Skeletal muscle cell (primary cell): ENCODE measurements around the gene NEDD9.

Source experiments
- DNase-seq: peaks from one replicate; pipeline ENCODE4 v3.0.0-alpha.2; 2010; ENCODE audit warnings: low read depth
- H3K4me3 ChIP-seq: 2 replicates; pipeline ENCODE4 v1.5.1; 2011; ENCODE audit warnings: low read depth, mild to moderate bottlenecking, control low read depth, low read length, moderate library complexity

NEDD9 gene

GRCh38 chr6:11161031-11161956 is 71.2 kb downstream of the NEDD9 start:
- H3K4me3 ChIP-seq: no peak overlapping the region
- no peak for DNase-seq

- no peak overlapping the region for H3K4me3 ChIP-seq
- no peak for DNase-seq
Observed at GRCh38 chr6:11160199-11160598, 72.3 kb downstream of the NEDD9 start.

GRCh38 chr6:11155589-11155988 is 76.9 kb downstream of the NEDD9 start:
- no peak overlapping the region for H3K4me3 ChIP-seq
- no peak for DNase-seq

GRCh38 chr6:11153447-11153846 is 79.0 kb downstream of the NEDD9 start:
- no peak overlapping the region for H3K4me3 ChIP-seq
- no peak for DNase-seq

- DNase-seq: no peak
- H3K4me3 ChIP-seq: no peak overlapping the region
Observed at GRCh38 chr6:11152581-11152980, 79.9 kb downstream of the NEDD9 start.

- DNase-seq: no peak
- H3K4me3 ChIP-seq: no peak overlapping the region
Observed at GRCh38 chr6:11151488-11151887, 81.0 kb downstream of the NEDD9 start.

- no peak for DNase-seq
- H3K4me3 ChIP-seq: no peak overlapping the region
Observed at GRCh38 chr6:11149551-11149950, 82.9 kb downstream of the NEDD9 start.

- H3K4me3 ChIP-seq: no peak overlapping the region
- DNase-seq: no peak
Observed at GRCh38 chr6:11146117-11146826, 86.2 kb downstream of the NEDD9 start.

- DNase-seq: no peak
Observed at GRCh38 chr6:11144393-11144851, 88.0 kb downstream of the NEDD9 start.

GRCh38 chr6:11143394-11144371 is 88.8 kb downstream of the NEDD9 start:
- H3K4me3 ChIP-seq: no peak overlapping the region
- peak; percentile 80 for DNase-seq

More at GRCh38 chr6:11144393-11144851, 88.0 kb downstream of the NEDD9 start:
- no peak overlapping the region for H3K4me3 ChIP-seq

GRCh38 chr6:11142296-11143027 is 90.0 kb downstream of the NEDD9 start:
- no peak overlapping the region for H3K4me3 ChIP-seq
- no peak for DNase-seq

- no peak overlapping the region for H3K4me3 ChIP-seq
- no peak for DNase-seq
Observed at GRCh38 chr6:11141295-11141694, 91.2 kb downstream of the NEDD9 start.

GRCh38 chr6:11140056-11140455 is 92.4 kb downstream of the NEDD9 start:
- H3K4me3 ChIP-seq: no peak overlapping the region
- DNase-seq: no peak

GRCh38 chr6:11139051-11139960 is 93.2 kb downstream of the NEDD9 start:
- DNase-seq: no peak
- H3K4me3 ChIP-seq: no peak overlapping the region

- H3K4me3 ChIP-seq: no peak overlapping the region
- no peak for DNase-seq
Observed at GRCh38 chr6:11136809-11137208, 95.7 kb downstream of the NEDD9 start.
